Spleen (tissue), 7 donors: ENCODE measurements around the gene SPRN.

Source experiments
- POLR2A ChIP-seq, 3 donors: fragments of 450-650 bp; IDR thresholded peaks; one replicate each; pipeline ENCODE4 v1.5.1; 2017; ENCODE audit warnings: antibody characterized with exemption in 3 of 3, mild to moderate bottlenecking in 1 of 3
- POLR2AphosphoS5 ChIP-seq, 3 donors: sonication (generic); formaldehyde crosslinking; IDR thresholded peaks; one replicate each; pipeline ENCODE4 v1.5.1; 2017; ENCODE audit warnings: antibody characterized with exemption in 3 of 3
- TF ChIP-seq, protein P1 (sequence below), 11 experiments: fragments of 200-600 bp in 7 of 11; fragments of 450-650 bp in 4 of 11; sonication (generic) in 4 of 11; IDR thresholded peaks in 8 of 11; conservative IDR thresholded peaks in 3 of 11; 1 replicate in 7 of 11; 2 replicates in 4 of 11; pipeline versions ENCODE4 v1.4.0 to v1.8.0; 2016 to 2021; ENCODE audit warnings: antibody characterized with exemption in 11 of 11, inconsistent platforms in 4 of 11, mild to moderate bottlenecking in 1 of 11
- donor health status: DM: no; HTN: no; CAD: no; lungs with moderate emphysema.
- donor health status: DM: no; HTN: no; CAD: no.
- donor health status: DM: no; HTN: no; CAD: no.

- TF ChIP-seq, protein P1, sequence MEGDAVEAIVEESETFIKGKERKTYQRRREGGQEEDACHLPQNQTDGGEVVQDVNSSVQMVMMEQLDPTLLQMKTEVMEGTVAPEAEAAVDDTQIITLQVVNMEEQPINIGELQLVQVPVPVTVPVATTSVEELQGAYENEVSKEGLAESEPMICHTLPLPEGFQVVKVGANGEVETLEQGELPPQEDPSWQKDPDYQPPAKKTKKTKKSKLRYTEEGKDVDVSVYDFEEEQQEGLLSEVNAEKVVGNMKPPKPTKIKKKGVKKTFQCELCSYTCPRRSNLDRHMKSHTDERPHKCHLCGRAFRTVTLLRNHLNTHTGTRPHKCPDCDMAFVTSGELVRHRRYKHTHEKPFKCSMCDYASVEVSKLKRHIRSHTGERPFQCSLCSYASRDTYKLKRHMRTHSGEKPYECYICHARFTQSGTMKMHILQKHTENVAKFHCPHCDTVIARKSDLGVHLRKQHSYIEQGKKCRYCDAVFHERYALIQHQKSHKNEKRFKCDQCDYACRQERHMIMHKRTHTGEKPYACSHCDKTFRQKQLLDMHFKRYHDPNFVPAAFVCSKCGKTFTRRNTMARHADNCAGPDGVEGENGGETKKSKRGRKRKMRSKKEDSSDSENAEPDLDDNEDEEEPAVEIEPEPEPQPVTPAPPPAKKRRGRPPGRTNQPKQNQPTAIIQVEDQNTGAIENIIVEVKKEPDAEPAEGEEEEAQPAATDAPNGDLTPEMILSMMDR (IDR thresholded peaks at IDR 0.05 in 8 of 11, conservative IDR thresholded peaks at IDR 0.05 in 3 of 11) = no peak
- TF ChIP-seq POLR2AphosphoS5 (IDR thresholded peaks at IDR 0.05) (no peak), POLR2A (IDR thresholded peaks at IDR 0.05) (no peak)
Observed at GRCh38 chr10:133401981-133402725, 22.3 kb downstream of the SPRN start.
